A549 (cell line): ENCODE measurements around the gene WDR82. TPM values are rescaled to one million over a fixed set of nuclear protein-coding genes. Genes with fewer than 3 reads are reported as not detected.

ENCODE experiments used
- ATAC-seq, 2 experiments: fragments of 200-7000 bp in 1 of 2; fragments of >200 bp in 1 of 2; cut with Nextera tagmentation in 1 of 2; cut with Tn5 transposase in 1 of 2; 3 replicates each; pipeline versions ENCODE4 v1.8.0 to v1.9.1; 2018 to 2020; ENCODE audit warnings: mild to moderate bottlenecking in 1 of 2, moderate library complexity in 1 of 2
- CTCF ChIA-PET: fragments of 300-600 bp; sonication (Branson Sonifier 250); formaldehyde crosslinking; extraction: SDS; loops from one replicate; lab custom pipeline; 2021; ENCODE audit warnings: antibody characterized with exemption, inconsistent platforms; lab: Yijun Ruan, JAX
- POLR2A ChIA-PET: fragments of 350-600 bp; formaldehyde crosslinking; extraction: SDS; loops from one replicate; lab custom pipeline; 2021; ENCODE audit warnings: antibody characterized with exemption, inconsistent platforms; lab: Yijun Ruan, JAX
- DNase-seq, 2 experiments: peaks; one replicate each; pipeline versions ENCODE4 v3.0.0 to v3.0.0-alpha.2; 2011 to 2016; ENCODE audit warnings: low read depth in 1 of 2, low spot score in 1 of 2
- FAIRE-seq: peaks from 2 replicates; lab custom pipeline; 2011; peaks lifted over from hg19 to GRCh38; lab: Jason Lieb, UNC
- H3K27ac ChIP-seq, 2 experiments: fragments of >200 bp; sonication (Bioruptor Twin); formaldehyde crosslinking; 3 replicates each; pipeline ENCODE4 v1.5.1; 2016 to 2017
- H3K4me1 ChIP-seq: fragments of >200 bp; sonication (Bioruptor Twin); formaldehyde crosslinking; 3 replicates; pipeline ENCODE4 v1.6.1; 2016
- H3K4me2 ChIP-seq: fragments of >200 bp; sonication (Bioruptor Twin); formaldehyde crosslinking; 3 replicates; pipeline ENCODE4 v1.6.1; 2016
- H3K4me3 ChIP-seq: fragments of >200 bp; sonication (Bioruptor Twin); formaldehyde crosslinking; 3 replicates; pipeline ENCODE4 v1.5.1; 2016
- H3K9me3 ChIP-seq: fragments of >200 bp; sonication (Bioruptor Twin); formaldehyde crosslinking; 3 replicates; pipeline ENCODE4 v1.6.1; 2016
- BHLHE40 ChIP-seq: IDR thresholded peaks from 2 replicates; pipeline ENCODE4 v1.6.1; 2012; ENCODE audit warnings: low read depth, low read length, inconsistent platforms
- EHMT2 ChIP-seq: fragments of 200-600 bp; sonication (generic); IDR thresholded peaks from 2 replicates; pipeline ENCODE4 v1.6.1; 2016; ENCODE audit warnings: antibody characterized with exemption, low read depth, mild to moderate bottlenecking, moderate library complexity
- EP300 ChIP-seq, 2 experiments: fragments of >200 bp; sonication (Bioruptor Twin); formaldehyde crosslinking; IDR thresholded peaks; 2 replicates in 1 of 2; 3 replicates in 1 of 2; pipeline ENCODE4 v1.6.1; 2016 to 2017
- FOSL2 ChIP-seq, 2 experiments: fragments of 450-650 bp in 1 of 2; fragments of >200 bp in 1 of 2; sonication (Bioruptor Twin) in 1 of 2; formaldehyde crosslinking; IDR thresholded peaks; 2 replicates each; pipeline versions ENCODE4 v1.5.0 to v1.6.1; 2016 to 2020; ENCODE audit warnings: mild to moderate bottlenecking in 1 of 2, moderate library complexity in 1 of 2
- GATA3 ChIP-seq: IDR thresholded peaks from 2 replicates; pipeline ENCODE4 v1.6.1; 2012; ENCODE audit warnings: borderline replicate concordance
- KDM5A ChIP-seq: fragments of 200-600 bp; sonication (generic); IDR thresholded peaks from 2 replicates; pipeline ENCODE4 v1.6.1; 2016; ENCODE audit warnings: antibody characterized with exemption, mild to moderate bottlenecking
- MYC ChIP-seq: IDR thresholded peaks from 2 replicates; pipeline ENCODE4 v1.6.1; 2012; ENCODE audit warnings: mild to moderate bottlenecking, inconsistent platforms, low read length, improper control_type of control experiment, borderline replicate concordance
- NPAS2 ChIP-seq: fragments of 250-450 bp; sonication (Bioruptor Pico); IDR thresholded peaks from 2 replicates; pipeline ENCODE4 v1.8.0; 2022; ENCODE audit warnings: mild to moderate bottlenecking, moderate library complexity, borderline replicate concordance
- RARB ChIP-seq: fragments of 250-450 bp; sonication (Bioruptor Pico); IDR thresholded peaks from 2 replicates; pipeline ENCODE4 v1.8.0; 2021; ENCODE audit warnings: mild to moderate bottlenecking, moderate library complexity
- RCOR1 ChIP-seq: fragments of 150-350 bp; IDR thresholded peaks from 2 replicates; pipeline ENCODE4 v1.6.1; 2014; ENCODE audit warnings: antibody characterized with exemption, low read length, low read depth
- ZNF302 ChIP-seq: fragments of 250-450 bp; sonication (Bioruptor Pico); IDR thresholded peaks from 2 replicates; pipeline ENCODE4 v1.9.0; 2021; ENCODE audit warnings: inconsistent platforms, mild to moderate bottlenecking, moderate library complexity
- ZSCAN20 ChIP-seq: fragments of 250-450 bp; sonication (Bioruptor Pico); IDR thresholded peaks from 2 replicates; pipeline ENCODE4 v1.8.0; 2022; ENCODE audit warnings: mild to moderate bottlenecking, moderate library complexity
- WGBS: methylation state at CpG from one replicate; pipeline ENCODE4 v1.1.6; 2017; ENCODE audit errors: missing lambda C conversion rate; 5-methylcytosine and 5-hydroxymethylcytosine counted together
- polyA plus RNA-seq, 4 experiments: library from polyadenylated mRNA; depleted of rRNA in 3 of 4; stranded (reverse); fragments of >200 nt; fragmentation: RNase III in 1 of 4; extraction: RNeasy Plus Mini Kit Qiagen cat#74134 plus additional on column Dnase treatment in 1 of 4; gene quantifications; 2 replicates in 3 of 4; 3 replicates in 1 of 4; pipeline ENCODE4 v1.2.3, GENCODE V29; 2011 to 2017
- TF ChIP-seq, protein P1 (sequence below): fragments of 250-450 bp; sonication (Bioruptor Pico); IDR thresholded peaks from 2 replicates; pipeline ENCODE4 v1.5.0; 2020; ENCODE audit warnings: low read depth, mild to moderate bottlenecking, moderate library complexity
- TF ChIP-seq, protein P2 (sequence below): fragments of >200 bp; sonication (Bioruptor Twin); formaldehyde crosslinking; IDR thresholded peaks from 2 replicates; pipeline ENCODE4 v1.6.1; 2016
- TF ChIP-seq, protein P3 (sequence below): IDR thresholded peaks from 2 replicates; pipeline ENCODE4 v1.6.1; 2012; ENCODE audit warnings: low read depth, borderline replicate concordance
- TF ChIP-seq, protein P4 (sequence below): IDR thresholded peaks from 2 replicates; pipeline ENCODE4 v1.6.1; 2012
- TF ChIP-seq, protein P5 (sequence below): fragments of 200-600 bp; sonication (generic); IDR thresholded peaks from 2 replicates; pipeline ENCODE4 v1.6.1; 2016; ENCODE audit warnings: antibody characterized with exemption, mild to moderate bottlenecking, moderate library complexity

The WDR82 gene
- polyA plus RNA-seq, 2 of the 4 experiments (the other 2 are of a cell fraction), result 50.6 to 52.7 TPM

DNA sequence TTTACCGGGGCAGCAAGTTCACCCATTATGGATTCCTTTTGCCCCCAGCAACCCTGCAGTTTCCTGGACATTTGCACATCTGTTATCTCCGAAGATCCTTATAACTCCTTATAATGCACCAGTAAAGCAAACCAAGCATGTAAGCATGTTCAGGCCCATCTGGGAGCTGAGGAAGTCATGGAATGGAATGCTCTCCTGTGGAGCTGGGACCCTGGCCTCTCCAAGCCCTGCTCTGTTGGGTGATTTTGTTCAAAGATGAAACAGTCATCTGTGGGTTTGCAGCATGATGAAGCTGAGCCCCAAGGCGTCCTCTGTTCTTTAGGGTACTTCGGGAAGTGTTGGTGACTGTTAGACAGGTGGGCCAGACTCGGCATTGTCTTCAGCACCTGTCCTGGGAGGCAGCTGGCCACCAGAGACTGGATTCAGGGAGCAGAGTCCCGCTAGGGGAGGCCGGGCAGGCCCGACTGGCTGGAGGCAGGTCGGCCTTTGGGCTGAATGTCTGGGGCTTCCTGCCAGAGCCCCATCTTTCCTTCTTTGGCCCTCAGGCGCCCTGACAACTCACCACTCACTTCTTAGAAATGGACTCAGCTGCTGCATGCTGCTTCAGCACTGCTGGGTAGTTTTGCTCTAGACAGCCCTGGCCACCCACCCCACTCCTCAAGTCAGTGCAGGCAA lies 41.6 kb upstream of the WDR82 start:
- CTCF ChIA-PET, result interaction anchor here (0.6 to 1.2 kb wide), 3 partner anchors 19 to 41 kb away, joined by 3 to 5 read pairs (median 3); no protein-coding TSS in a partner anchor
- WGBS, result 86% methylated on average over 2 of the region's 10 CpGs
- Histone ChIP-seq H3K4me3 (no peak overlapping the region), H3K9me3 (no peaks in the 10 kb centered on the region), H3K4me2 (no peak overlapping the region), H3K27ac (no peak overlapping the region), H3K4me1 (no peaks in the 10 kb centered on the region)
- DNase-seq (no peak), FAIRE-seq (no peak), ATAC-seq (no peak)
- POLR2A ChIA-PET, result no interaction called here
- no peak for TF ChIP-seq EHMT2
- TF ChIP-seq RARB (CRISPR knock-in tag), result no peak
- TF ChIP-seq EP300 (IDR thresholded peaks at IDR 0.05), result no peak
- TF ChIP-seq, protein P1, sequence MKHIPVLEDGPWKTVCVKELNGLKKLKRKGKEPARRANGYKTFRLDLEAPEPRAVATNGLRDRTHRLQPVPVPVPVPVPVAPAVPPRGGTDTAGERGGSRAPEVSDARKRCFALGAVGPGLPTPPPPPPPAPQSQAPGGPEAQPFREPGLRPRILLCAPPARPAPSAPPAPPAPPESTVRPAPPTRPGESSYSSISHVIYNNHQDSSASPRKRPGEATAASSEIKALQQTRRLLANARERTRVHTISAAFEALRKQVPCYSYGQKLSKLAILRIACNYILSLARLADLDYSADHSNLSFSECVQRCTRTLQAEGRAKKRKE (CRISPR knock-in tag), result no peak
- no peak for TF ChIP-seq KDM5A
- TF ChIP-seq NPAS2 (CRISPR knock-in tag), result no peak
- TF ChIP-seq FOSL2 (IDR thresholded peaks at IDR 0.05), result no peak
- no peak for TF ChIP-seq FOSL2 (CRISPR knock-in tag; IDR thresholded peaks at IDR 0.05)
- TF ChIP-seq BHLHE40, result no peak
- no peak for TF ChIP-seq ZNF302
- TF ChIP-seq, protein P2, sequence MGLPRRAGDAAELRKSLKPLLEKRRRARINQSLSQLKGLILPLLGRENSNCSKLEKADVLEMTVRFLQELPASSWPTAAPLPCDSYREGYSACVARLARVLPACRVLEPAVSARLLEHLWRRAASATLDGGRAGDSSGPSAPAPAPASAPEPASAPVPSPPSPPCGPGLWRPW, result no peak
- TF ChIP-seq, protein P3, sequence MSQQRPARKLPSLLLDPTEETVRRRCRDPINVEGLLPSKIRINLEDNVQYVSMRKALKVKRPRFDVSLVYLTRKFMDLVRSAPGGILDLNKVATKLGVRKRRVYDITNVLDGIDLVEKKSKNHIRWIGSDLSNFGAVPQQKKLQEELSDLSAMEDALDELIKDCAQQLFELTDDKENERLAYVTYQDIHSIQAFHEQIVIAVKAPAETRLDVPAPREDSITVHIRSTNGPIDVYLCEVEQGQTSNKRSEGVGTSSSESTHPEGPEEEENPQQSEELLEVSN, result no peak
- no peak for TF ChIP-seq ZSCAN20 (CRISPR knock-in tag)
- TF ChIP-seq, protein P4, sequence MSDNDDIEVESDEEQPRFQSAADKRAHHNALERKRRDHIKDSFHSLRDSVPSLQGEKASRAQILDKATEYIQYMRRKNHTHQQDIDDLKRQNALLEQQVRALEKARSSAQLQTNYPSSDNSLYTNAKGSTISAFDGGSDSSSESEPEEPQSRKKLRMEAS, result no peak

DNA sequence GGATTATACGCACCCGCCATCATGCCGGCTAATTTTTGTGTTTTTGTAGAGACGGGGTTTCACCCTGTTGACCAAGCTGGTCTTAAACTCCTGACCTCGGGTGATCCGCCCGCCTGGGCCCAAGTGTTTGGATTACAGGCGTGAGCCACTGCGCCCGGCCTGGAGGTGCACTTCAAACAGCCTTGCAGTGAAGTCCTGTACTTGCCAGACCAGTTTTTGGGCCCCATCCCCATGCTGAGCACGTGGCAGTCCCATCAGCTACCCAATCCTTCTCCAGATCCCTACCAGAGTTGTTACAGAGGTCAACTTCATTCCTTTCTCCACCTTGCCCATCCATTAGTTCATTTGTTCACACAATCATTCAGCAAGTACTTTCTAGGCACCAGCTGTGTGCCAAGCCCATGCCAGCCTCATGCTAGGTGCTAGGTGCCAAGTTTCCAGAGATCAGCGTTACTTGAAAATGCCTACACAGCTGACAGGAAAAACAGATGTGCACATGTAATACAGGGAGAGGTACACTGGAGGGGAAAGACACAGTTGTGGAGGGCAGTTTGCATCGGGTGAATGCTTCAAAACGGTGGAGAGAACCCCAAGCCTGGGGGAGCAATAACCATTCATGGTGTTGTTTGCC lies 39.9 kb upstream of the WDR82 start:
- ATAC-seq, result no peak
- FAIRE-seq, result no peak
- peaks cover 13% of the 10 kb centered on the region for H3K4me1 ChIP-seq
- ChIA-PET CTCF (interaction anchor here (1.2 to 1.7 kb wide), 4 partner anchors 18 to 27 kb away, joined by 3 to 6 read pairs (median 4); no protein-coding TSS in a partner anchor), POLR2A (no interaction called here)
- no peak for DNase-seq
- no peak overlapping the region for H3K4me3 ChIP-seq
- 76% methylated on average over 14 of the region's 14 CpGs for WGBS
- no peak overlapping the region for H3K4me2 ChIP-seq
- H3K27ac ChIP-seq, result no peak overlapping the region
- TF ChIP-seq RCOR1 (no peak), GATA3 (no peak), MYC (no peak)
- TF ChIP-seq, protein P5, sequence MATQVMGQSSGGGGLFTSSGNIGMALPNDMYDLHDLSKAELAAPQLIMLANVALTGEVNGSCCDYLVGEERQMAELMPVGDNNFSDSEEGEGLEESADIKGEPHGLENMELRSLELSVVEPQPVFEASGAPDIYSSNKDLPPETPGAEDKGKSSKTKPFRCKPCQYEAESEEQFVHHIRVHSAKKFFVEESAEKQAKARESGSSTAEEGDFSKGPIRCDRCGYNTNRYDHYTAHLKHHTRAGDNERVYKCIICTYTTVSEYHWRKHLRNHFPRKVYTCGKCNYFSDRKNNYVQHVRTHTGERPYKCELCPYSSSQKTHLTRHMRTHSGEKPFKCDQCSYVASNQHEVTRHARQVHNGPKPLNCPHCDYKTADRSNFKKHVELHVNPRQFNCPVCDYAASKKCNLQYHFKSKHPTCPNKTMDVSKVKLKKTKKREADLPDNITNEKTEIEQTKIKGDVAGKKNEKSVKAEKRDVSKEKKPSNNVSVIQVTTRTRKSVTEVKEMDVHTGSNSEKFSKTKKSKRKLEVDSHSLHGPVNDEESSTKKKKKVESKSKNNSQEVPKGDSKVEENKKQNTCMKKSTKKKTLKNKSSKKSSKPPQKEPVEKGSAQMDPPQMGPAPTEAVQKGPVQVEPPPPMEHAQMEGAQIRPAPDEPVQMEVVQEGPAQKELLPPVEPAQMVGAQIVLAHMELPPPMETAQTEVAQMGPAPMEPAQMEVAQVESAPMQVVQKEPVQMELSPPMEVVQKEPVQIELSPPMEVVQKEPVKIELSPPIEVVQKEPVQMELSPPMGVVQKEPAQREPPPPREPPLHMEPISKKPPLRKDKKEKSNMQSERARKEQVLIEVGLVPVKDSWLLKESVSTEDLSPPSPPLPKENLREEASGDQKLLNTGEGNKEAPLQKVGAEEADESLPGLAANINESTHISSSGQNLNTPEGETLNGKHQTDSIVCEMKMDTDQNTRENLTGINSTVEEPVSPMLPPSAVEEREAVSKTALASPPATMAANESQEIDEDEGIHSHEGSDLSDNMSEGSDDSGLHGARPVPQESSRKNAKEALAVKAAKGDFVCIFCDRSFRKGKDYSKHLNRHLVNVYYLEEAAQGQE, result no peak
- H3K9me3 ChIP-seq, result no peaks in the 10 kb centered on the region
